Activated CD8-positive, alpha-beta memory T cell treated with anti-CD3 and anti-CD28 coated beads, Interleukin-2, amount 50 U/mL, for 24 hours (primary cell): ENCODE measurements around the gene SLC4A3.

Experiments
- DNase-seq: peaks from one replicate; pipeline ENCODE4 v3.0.0-alpha.2; 2020; ENCODE audit errors: extremely low read depth

Gene SLC4A3

DNA sequence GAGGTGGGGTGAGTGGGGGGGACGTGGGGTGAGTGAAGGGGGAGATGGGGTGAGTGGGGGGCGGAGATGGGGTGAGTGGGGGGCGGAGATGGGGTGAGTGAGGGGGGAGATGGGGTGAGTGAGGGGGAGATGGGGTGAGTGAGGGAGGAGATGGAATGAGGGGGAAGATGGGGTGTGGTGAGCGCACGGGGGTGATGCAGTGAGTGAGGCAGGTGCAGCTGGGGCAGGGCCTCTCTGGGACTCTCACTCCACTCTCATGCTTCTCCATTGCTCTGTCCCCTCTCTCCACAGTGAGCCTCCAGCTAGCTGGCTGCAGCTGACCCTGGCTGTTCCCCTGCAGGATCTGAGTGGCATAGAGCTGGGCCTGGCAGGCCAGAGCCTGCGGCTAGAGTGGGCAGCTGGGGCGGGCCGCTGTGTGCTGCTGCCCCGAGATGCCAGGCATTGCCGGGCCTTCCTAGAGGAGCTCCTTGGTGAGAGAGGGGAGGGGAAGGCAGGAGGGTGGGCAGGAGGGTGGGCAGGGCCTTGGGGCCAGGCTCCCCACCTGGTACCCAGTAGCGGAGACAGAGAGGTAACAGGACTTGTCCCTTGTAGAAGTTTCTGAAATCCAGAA is 13.9 kb upstream of the SLC4A3 start:
- no peak for DNase-seq

- no peak for DNase-seq
Measured at GRCh38 chr2:219614076-219614860, 13.2 kb upstream of the SLC4A3 start.

- DNase-seq, result no peak
Measured at GRCh38 chr2:219615036-219615435, 12.4 kb upstream of the SLC4A3 start.

DNA sequence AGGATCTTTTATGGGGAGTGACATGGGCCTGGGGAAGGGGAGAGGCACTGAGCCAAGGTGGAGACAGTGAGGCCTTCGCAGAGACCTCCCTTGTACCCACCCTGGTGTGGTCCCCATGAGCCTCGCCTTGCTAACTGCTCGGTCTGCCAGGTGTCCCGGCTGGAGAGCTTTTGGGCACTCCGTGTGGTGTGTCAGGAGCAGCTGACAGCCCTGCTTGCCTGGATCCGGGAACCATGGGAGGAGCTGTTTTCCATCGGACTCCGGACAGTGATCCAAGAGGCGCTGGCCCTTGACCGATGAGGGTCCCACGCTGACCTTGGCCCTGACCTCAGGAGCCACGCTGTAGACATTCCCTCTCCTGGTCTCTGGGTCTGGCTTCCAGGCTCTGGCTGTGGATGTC is 11.5 kb upstream of the SLC4A3 start:
- no peak for DNase-seq

GRCh38 chr2:219616550-219616949 is 10.9 kb upstream of the SLC4A3 start:
- DNase-seq, result no peak

- DNase-seq, result no peak
Measured at GRCh38 chr2:219618733-219619122, 8.7 kb upstream of the SLC4A3 start.

DNA sequence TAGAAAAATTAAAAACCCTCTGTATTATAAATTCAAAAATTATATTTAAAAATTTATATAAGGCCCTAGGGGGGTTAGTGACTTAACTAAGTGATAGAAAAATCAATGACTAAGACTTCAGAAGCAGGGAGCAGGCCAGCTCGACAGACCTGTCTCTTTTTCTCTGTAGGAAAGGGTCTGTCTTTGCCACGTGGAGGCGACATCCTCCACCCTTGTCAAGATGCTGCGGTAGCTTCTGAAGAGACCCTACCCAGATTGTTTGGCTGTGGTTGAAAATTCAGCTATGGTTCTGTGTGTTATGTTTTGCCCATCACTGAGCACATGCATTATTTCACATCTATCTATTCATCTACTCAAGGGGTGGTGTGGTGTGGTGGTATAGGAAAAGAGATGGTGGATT is 8.2 kb upstream of the SLC4A3 start:
- no peak for DNase-seq

GRCh38 chr2:219620546-219620945 is 6.9 kb upstream of the SLC4A3 start:
- DNase-seq, result no peak

DNA sequence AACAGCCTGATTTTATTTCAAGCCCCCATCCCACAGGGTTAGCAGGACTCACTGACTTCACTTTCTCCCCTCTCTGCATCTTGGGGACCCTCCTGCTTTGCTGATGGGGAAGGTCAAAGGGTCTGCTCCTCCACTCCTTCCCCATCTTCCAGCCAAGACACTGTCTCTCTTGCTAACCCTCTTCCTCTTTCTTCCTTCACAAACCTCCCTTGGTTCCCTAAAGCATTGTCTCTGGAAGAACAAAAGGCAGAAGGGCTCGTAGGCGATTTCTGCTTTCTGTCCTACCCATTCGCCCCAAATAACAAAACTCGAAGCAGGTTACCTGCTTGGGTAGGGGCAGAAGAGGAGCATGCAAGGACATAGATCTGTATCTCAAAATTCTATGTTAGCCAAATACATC is 5.5 kb upstream of the SLC4A3 start:
- no peak for DNase-seq

GRCh38 chr2:219622472-219622871 is 5.0 kb upstream of the SLC4A3 start:
- no peak for DNase-seq

- no peak for DNase-seq
Measured at GRCh38 chr2:219624565-219624964, 2.9 kb upstream of the SLC4A3 start.

DNA sequence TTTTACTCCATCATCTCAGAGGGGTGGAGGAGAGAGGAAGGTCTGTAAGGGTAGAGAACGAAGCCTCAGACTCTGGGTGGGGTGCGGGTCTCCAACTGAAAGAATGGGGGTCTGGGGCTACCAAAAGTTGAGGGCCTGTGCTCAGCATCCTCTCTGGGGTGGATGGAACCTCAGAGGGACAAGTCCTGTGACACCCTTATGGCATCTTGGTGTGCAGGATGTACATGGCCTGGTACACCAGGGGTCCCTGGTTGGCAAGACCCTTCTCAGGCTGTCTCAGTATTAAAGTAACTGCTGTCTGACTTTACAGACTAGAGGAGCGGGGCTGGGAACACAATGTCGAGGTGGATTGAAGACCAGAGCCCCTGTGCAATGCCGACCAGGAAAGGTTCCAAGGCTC is 2.3 kb upstream of the SLC4A3 start:
- no peak for DNase-seq

GRCh38 chr2:219626540-219626939 is 890 bp upstream of the SLC4A3 start:
- DNase-seq, result no peak

DNA sequence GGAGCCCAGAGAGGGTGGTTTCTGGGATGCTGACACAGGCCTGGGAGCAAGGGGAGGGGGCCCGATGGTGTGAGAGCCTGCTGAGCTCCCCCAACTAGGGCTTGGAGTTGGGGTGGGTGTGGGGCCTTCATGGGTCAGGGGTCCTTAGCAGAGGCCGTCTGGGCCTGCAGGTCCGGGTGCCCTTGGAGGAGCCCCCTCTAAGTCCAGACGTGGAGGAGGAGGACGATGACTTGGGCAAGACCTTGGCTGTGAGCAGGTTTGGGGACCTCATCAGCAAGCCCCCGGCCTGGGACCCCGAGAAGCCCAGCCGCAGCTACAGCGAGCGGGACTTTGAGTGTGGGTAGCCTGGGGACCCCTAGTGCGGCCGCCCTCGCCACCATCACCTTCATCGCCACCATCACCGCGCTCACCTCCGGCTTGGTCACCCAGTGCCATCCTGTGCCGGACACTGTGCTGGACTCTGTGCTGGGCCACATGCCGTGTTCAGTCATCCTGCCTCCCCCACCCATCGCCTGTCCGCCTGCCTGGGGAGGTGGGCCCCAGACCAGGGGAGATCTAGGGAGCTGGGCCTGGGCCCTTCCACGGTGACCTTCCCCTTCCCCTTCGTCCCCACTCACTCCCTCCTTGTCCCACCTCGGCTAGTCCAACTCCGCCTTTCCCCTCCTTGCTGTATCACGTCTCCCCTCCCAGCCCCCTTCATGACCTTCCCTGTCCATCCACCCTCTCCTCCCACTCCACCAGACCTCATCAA is 980 bp downstream of the SLC4A3 start:
- no peak for DNase-seq

DNA sequence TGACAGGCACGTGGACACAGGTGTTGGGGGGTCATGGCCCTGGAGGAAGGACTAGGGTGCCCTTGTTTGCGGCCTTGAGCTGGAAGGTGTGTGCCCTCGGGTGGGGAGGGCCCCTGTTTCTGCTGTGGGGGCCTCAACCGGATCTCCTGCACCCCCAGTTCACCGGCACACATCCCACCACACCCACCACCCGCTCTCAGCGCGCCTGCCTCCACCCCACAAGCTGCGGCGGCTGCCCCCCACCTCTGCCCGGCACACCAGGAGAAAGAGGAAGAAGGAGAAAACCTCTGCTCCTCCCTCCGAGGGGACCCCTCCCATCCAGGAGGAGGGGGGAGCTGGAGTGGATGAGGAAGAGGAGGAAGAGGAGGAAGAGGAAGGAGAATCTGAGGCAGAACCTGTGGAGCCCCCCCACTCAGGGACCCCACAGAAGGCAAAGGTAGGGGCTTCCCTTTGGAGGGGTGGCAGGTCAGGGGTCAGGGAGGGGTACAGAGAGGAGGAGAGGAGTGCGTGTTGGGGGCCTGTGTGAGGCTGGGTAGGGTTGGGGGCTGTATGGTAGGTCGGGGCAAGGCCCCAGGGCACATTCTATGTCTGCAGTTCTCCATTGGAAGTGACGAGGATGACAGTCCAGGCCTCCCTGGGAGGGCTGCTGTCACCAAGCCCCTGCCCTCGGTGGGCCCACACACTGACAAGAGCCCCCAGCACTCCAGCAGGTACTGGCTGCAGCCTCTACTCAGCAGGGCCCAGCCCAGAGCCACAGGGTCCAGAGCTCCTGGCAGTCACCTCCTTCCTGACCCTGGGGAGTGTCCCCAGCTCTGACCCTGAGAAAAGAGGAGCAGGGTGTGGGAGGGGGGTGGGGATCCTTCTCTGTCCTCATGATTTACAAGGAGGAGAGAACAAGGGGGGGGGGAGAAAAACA is 1.8 kb downstream of the SLC4A3 start:
- DNase-seq, result no peak

- no peak for DNase-seq
Measured at GRCh38 chr2:219629976-219630695, 2.7 kb downstream of the SLC4A3 start.

DNA sequence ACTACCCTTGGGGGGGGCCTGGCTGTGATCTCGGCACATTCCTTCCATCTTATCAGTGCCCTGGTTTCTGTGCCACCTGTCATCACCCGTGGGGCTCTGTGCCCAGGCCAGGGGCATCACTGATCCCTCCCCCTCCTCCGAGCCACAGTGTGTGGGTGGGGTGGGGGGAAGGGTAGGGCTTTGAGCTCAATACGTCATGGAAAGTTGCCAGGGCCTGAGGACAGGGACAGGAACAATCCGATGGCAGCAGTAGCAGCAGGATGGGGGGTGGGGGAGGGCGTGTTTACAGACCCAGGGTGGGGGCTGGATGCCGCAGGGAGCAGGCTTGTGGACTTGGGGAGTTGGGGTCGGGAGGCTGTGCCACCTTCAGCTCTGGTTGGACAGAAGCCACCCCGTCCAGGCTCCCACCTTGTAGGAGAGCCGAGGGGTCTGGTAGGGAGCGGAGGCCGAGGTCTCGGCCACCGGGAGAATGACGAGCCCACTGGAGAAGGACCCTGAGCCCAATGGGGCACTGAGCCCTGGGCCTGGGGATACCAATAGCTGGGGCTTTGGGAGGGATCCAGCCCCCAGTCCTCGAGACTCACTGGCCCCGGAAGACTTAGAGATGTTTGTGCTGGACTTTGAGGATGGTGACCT is 3.5 kb downstream of the SLC4A3 start:
- no peak for DNase-seq

DNA sequence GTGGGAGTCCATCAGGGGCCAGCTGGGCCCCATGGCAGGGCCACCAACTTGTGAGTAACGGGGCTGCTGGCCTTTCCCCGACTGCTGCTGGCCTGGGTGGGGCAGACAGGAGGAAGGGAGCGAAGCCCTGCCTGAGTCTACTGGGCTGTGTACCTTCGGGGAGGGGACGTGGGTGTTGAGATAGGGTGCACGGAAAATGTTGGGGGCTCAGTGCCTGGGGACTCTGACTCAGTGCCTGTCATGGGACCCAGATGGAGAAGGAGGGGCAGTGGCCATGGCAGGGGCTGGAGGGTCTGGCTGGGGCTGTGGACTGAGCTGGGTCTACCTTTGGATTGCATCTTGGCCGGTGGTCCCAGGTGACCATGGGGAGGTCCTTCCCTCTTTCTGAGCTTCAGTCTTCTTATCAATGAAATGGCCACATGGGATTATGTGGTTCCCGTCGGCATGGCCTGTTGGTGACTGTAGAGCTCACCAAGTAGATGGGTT is 4.0 kb downstream of the SLC4A3 start:
- DNase-seq, result no peak

DNA sequence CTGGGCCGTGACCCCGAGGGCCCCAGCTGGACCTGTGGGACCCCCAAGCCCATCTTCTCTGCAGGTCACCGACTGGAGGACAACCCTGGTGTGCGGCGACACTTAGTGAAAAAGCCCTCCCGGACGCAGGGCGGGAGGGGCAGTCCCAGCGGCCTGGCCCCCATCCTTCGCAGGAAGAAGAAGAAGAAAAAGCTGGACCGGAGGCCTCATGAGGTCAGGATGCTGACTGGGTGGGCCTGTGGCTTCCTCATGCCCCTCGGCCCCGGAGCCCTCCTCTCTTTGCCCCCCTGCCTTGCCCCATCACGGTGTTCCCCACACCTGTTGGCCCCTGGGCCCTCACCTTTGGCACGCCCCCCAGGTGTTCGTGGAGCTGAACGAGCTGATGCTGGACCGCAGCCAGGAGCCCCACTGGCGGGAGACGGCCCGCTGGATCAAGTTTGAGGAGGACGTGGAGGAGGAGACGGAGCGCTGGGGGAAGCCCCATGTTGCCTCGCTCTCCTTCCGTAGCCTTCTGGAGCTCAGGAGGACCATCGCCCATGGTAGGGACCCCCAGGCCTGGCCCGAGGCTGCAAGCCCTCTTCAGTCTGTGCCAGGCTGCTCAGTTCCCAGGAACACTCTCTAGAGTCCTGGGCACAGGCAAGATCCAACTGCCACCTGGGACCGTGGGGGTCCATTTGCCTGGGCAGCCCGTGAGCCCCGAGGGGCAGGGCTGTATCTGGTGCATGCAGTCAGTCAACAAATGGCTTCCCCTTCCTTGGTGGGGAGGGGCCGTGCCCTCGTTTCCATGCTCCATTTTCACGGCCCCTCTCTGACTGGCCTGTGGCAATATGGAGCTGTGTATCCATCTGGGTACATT is 4.7 kb downstream of the SLC4A3 start:
- DNase-seq, result no peak

GRCh38 chr2:219632760-219633105 is 5.3 kb downstream of the SLC4A3 start:
- DNase-seq, result no peak
